ENCODE measurements around the gene KDM3B.
"Not testable (repeated sequence)": the region's sequence is repeated elsewhere in the genome, so short reads cannot be mapped to it uniquely, and the experiment has no call there.

KDM3B gene

GRCh38 chr5:138352071-138352721 lies at the start of gene KDM3B:
TSS of gene KDM3B (plus strand) at chr5:138352685. CDS start at chr5:138352796, 111 bp downstream.
- DNase-seq (ENCODE audit: low read depth) = peak; percentile 79

GRCh38 chr5:138303372-138303771 lies 49.1 kb upstream of the KDM3B start:
- DNase-seq (ENCODE audit: low read depth) = no peak

- DNase-seq (ENCODE audit: low read depth) = no peak
These were observed 46.7 kb upstream of the KDM3B start for GRCh38 chr5:138305797-138306196.

GRCh38 chr5:138315751-138316278 lies 36.7 kb upstream of the KDM3B start:
- no peak for DNase-seq (ENCODE audit: low read depth)

GRCh38 chr5:138316355-138316754 lies 36.1 kb upstream of the KDM3B start:
- DNase-seq (ENCODE audit: low read depth) = no peak

GRCh38 chr5:138318211-138318610 lies 34.3 kb upstream of the KDM3B start:
- DNase-seq (ENCODE audit: low read depth) = not testable (repeated sequence)

GRCh38 chr5:138330813-138331448 lies 21.6 kb upstream of the KDM3B start:
- no peak for DNase-seq (ENCODE audit: low read depth)

GRCh38 chr5:138331449-138332368 lies 20.8 kb upstream of the KDM3B start, which contains the start of gene CDC25C:
TSS of gene CDC25C (minus strand) at chr5:138331804. CDS start at chr5:138331180, 624 bp downstream.
- DNase-seq (ENCODE audit: low read depth) = peak; percentile 94

- no peak for DNase-seq (ENCODE audit: low read depth)
These were observed 17.5 kb upstream of the KDM3B start for GRCh38 chr5:138334867-138335447.

GRCh38 chr5:138336952-138337684 lies 15.4 kb upstream of the KDM3B start:
- DNase-seq (ENCODE audit: low read depth) = no peak

GRCh38 chr5:138337685-138338410 lies 14.6 kb upstream of the KDM3B start, which contains the start of gene FAM53C:
TSS of gene FAM53C (plus strand) at chr5:138338266. CDS start at chr5:138341336, 3,070 bp downstream.
- DNase-seq (ENCODE audit: low read depth) = peak; percentile 75

GRCh38 chr5:138338411-138339090 lies 13.9 kb upstream of the KDM3B start:
- no peak for DNase-seq (ENCODE audit: low read depth)

- DNase-seq (ENCODE audit: low read depth) = no peak
These were observed 13.4 kb upstream of the KDM3B start for GRCh38 chr5:138339091-138339456.

- no peak for DNase-seq (ENCODE audit: low read depth)
These were observed 13.0 kb upstream of the KDM3B start for GRCh38 chr5:138339464-138339863.

GRCh38 chr5:138340008-138340407 lies 12.5 kb upstream of the KDM3B start:
- DNase-seq (ENCODE audit: low read depth) = no peak

GRCh38 chr5:138344887-138345622 lies 7.4 kb upstream of the KDM3B start:
- DNase-seq (ENCODE audit: low read depth) = no peak

- no peak for DNase-seq (ENCODE audit: low read depth)
These were observed 5.6 kb upstream of the KDM3B start for GRCh38 chr5:138346889-138347288.

- no peak for DNase-seq (ENCODE audit: low read depth)
These were observed 2.5 kb upstream of the KDM3B start for GRCh38 chr5:138349852-138350562.

GRCh38 chr5:138350563-138350890 lies 2.0 kb upstream of the KDM3B start:
- DNase-seq (ENCODE audit: low read depth) = no peak
